A549 (cell line): Measurements from ENCODE around the gene MIB1.

Source experiments
- CHD4 ChIP-seq: fragments of 200-600 bp; sonication (generic); IDR thresholded peaks from 2 replicates; pipeline ENCODE4 v1.6.1; 2016; ENCODE audit warnings: antibody characterized with exemption, mild to moderate bottlenecking, borderline replicate concordance
- CTCF ChIP-seq: fragments of >200 bp; sonication (Bioruptor Twin); formaldehyde crosslinking; IDR thresholded peaks from 3 replicates; pipeline ENCODE4 v1.5.1; 2016
- EHF ChIP-seq: fragments of 250-450 bp; sonication (Bioruptor Pico); IDR thresholded peaks from 2 replicates; pipeline ENCODE4 v1.5.0; 2020; ENCODE audit warnings: mild to moderate bottlenecking
- FOSB ChIP-seq: fragments of 250-450 bp; sonication (Bioruptor Pico); IDR thresholded peaks from 2 replicates; pipeline ENCODE4 v1.5.0; 2020; ENCODE audit warnings: mild to moderate bottlenecking, moderate library complexity
- JUN ChIP-seq, 2 experiments: fragments of >200 bp; sonication (Bioruptor Twin); formaldehyde crosslinking; IDR thresholded peaks; 2 replicates in 1 of 2; 3 replicates in 1 of 2; pipeline ENCODE4 v1.6.1; 2016 to 2017
- KDM5A ChIP-seq: fragments of 200-600 bp; sonication (generic); IDR thresholded peaks from 2 replicates; pipeline ENCODE4 v1.6.1; 2016; ENCODE audit warnings: antibody characterized with exemption, mild to moderate bottlenecking
- PBX3 ChIP-seq: IDR thresholded peaks from 2 replicates; pipeline ENCODE4 v1.6.1; 2012
- POLR2A ChIP-seq: IDR thresholded peaks from 2 replicates; pipeline ENCODE4 v1.6.1; 2012; ENCODE audit warnings: mild to moderate bottlenecking, low read length
- TFCP2L1 ChIP-seq: fragments of 250-450 bp; sonication (Bioruptor Pico); IDR thresholded peaks from 2 replicates; pipeline ENCODE4 v1.5.0; 2021; ENCODE audit warnings: mild to moderate bottlenecking
- USF2 ChIP-seq: fragments of 450-650 bp; IDR thresholded peaks from 2 replicates; pipeline ENCODE4 v1.6.1; 2014; ENCODE audit warnings: antibody characterized with exemption
- ZSCAN20 ChIP-seq: fragments of 250-450 bp; sonication (Bioruptor Pico); IDR thresholded peaks from 2 replicates; pipeline ENCODE4 v1.8.0; 2022; ENCODE audit warnings: mild to moderate bottlenecking, moderate library complexity

- no peak for TF ChIP-seq PBX3
- no peak for TF ChIP-seq CTCF
- TF ChIP-seq KDM5A = no peak
- TF ChIP-seq CHD4 = no peak
- TF ChIP-seq POLR2A = no peak
- TF ChIP-seq USF2 = no peak
- TF ChIP-seq EHF (CRISPR knock-in tag) = no peak
- no peak for TF ChIP-seq ZSCAN20
- TF ChIP-seq JUN (IDR thresholded peaks at IDR 0.05) = no peak
- TF ChIP-seq FOSB (CRISPR knock-in tag) = no peak
- TF ChIP-seq TFCP2L1 = no peak
Observed at GRCh38 chr18:21904856-21905255, 164.3 kb downstream of the MIB1 start.
